Lower leg skin (tissue), 4 donors: ENCODE data around the gene ABCA13. TPM values are rescaled to one million over a fixed set of nuclear protein-coding genes. Genes with fewer than 3 reads are reported as not detected.

Source experiments
- DNase-seq, 2 donors: peaks; one replicate each; pipeline ENCODE4 v3.0.0-alpha.2; 2019; ENCODE audit warnings: low spot score in 2 of 2
- H3K4me3 ChIP-seq: fragments of 200-600 bp; sonication (generic); 2 replicates; pipeline ENCODE4 v1.5.1; 2017; ENCODE audit warnings: mild to moderate bottlenecking, low read depth; ENCODE audit not compliant: poor library complexity, severe bottlenecking
- POLR2A ChIP-seq, 2 donors: fragments of 450-650 bp; IDR thresholded peaks; one replicate each; pipeline ENCODE4 v1.6.1; 2016 to 2017; ENCODE audit warnings: antibody characterized with exemption in 2 of 2, mild to moderate bottlenecking in 1 of 2, moderate library complexity in 1 of 2
- WGBS, 2 donors: methylation state at CpG; one replicate each; pipeline ENCODE4 v1.1.5; 2018; 5-methylcytosine and 5-hydroxymethylcytosine counted together
- intact Hi-C: fragments of 100-400 bp; cut with DNase I; formaldehyde crosslinking; loops from one replicate; pipeline ENCODE4 v1.15.0; 2023; ENCODE audit warnings: low total_unique reads
- total RNA-seq, 4 donors: library from RNA; depleted of rRNA; stranded (reverse); fragments of >200 nt; gene quantifications; one replicate each; pipeline ENCODE4 v1.1.0, GENCODE V29; 2016
- TF ChIP-seq, protein P1 (sequence below), 3 donors: fragments of 450-650 bp; IDR thresholded peaks; one replicate each; pipeline ENCODE4 v1.5.1; 2016; ENCODE audit warnings: antibody characterized with exemption in 3 of 3, mild to moderate bottlenecking in 3 of 3, moderate library complexity in 2 of 3

Gene ABCA13
- total RNA-seq, 4 donors from 2014 or later, result 0.08 to 1.7 (median 0.52) TPM

DNA sequence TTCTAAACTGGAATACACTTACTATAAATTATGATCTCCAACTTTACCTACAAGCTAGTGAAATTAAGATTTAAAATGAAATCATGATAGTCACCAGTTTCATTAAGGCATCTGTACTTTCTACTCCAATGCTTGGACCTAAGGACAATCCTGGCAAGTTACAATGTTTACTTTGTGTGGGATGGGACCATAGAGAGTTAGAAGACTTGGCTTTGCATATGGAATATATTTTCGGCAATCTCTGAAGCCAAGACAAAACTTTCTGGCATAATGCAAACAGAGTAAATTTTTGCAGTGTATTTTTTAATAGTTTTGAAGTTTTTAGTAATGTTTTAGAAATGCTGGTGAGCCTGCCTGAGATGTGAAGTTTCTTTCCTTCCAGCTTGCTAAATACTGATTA is 248.9 kb downstream of the ABCA13 start:
- DNase-seq, result no peak
- H3K4me3 ChIP-seq, result no peak overlapping the region
- intact Hi-C loops, result no loop called here
- TF ChIP-seq, protein P1, sequence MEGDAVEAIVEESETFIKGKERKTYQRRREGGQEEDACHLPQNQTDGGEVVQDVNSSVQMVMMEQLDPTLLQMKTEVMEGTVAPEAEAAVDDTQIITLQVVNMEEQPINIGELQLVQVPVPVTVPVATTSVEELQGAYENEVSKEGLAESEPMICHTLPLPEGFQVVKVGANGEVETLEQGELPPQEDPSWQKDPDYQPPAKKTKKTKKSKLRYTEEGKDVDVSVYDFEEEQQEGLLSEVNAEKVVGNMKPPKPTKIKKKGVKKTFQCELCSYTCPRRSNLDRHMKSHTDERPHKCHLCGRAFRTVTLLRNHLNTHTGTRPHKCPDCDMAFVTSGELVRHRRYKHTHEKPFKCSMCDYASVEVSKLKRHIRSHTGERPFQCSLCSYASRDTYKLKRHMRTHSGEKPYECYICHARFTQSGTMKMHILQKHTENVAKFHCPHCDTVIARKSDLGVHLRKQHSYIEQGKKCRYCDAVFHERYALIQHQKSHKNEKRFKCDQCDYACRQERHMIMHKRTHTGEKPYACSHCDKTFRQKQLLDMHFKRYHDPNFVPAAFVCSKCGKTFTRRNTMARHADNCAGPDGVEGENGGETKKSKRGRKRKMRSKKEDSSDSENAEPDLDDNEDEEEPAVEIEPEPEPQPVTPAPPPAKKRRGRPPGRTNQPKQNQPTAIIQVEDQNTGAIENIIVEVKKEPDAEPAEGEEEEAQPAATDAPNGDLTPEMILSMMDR (IDR thresholded peaks at IDR 0.05), result no peak
- no peak for TF ChIP-seq POLR2A (IDR thresholded peaks at IDR 0.05)
- 54 to 59% methylated on average over 1 of the region's 1 CpG for WGBS, 2 donors

DNA sequence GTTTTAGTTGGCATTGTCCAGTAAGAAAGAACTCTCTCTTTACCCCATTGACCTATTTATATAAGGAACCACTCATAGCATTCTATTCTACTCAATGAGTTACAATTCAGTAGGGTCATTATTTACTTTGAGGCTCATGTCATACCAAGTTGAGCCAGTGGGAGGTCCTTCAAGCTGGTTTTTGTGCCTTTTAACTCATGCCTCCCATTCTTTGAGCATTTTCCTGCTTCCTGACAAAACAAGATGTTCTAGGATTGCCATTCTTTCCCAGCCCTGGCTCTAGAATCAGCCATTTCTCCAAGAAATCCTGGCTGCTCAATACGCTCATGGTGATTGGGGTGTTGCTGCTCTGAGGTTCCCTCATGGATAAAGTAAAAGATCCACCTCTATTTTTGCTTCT is 250.1 kb downstream of the ABCA13 start:
- DNase-seq, result no peak
- 95 to 100% methylated on average over 1 of the region's 1 CpG for WGBS, 2 donors
- intact Hi-C loops, result no loop called here
- no peak for TF ChIP-seq POLR2A (IDR thresholded peaks at IDR 0.05)
- TF ChIP-seq, protein P1 (IDR thresholded peaks at IDR 0.05), result no peak
- no peak overlapping the region for H3K4me3 ChIP-seq

DNA sequence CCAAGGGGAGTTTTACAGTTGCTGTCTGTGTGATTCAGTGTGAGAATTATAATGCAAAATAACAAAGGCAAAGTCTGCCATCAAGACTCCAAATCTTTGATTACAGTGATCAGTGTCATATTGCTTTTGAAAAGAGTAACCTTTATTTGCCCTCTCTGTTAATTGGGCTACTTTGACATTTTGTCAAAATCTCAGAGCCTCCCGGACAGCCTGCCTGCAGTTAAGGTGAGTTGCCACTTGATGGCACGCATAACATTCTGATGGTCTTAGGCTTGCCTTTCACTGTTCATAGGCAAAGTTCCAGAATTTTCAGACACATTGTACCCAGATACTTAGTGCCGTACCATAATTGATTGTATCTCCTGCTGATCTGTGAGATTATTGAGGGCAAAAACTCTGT is 253.5 kb downstream of the ABCA13 start:
- no peak overlapping the region for H3K4me3 ChIP-seq
- DNase-seq, result no peak
- TF ChIP-seq, protein P1 (IDR thresholded peaks at IDR 0.05), result no peak
- intact Hi-C loops, result no loop called here
- 29 to 63% methylated on average over 3 of the region's 3 CpGs for WGBS, 2 donors

DNA sequence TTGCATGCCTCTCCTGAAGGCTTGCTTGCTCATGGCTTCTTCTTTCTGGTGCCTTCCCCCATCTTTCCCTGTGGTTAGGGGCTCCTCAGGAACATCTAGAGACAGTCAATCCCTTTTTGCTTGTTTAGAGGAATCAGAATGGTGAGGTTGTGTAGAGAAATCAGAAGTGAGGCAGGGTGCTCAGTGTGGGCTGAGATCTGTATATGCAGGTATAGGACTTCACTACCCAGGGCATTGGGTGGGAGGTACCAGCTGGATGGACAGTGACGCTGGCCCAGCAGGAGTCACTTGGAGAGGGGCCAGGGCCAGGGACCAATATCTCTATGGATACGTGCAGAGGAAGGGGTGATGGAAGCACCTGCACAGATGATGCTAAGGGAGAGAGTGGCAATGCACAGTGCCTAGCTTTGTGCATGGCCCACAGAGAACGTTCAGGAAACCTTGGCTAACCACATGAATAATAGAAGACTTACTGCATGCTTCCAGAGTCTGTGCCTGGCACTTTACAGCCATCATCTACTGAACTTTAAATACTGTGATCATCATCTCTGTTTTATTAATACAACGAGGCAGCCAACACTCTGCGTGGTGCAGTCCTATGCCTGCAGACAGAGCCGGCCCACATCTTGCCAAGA is 255.2 kb downstream of the ABCA13 start:
- DNase-seq, result no peak
- WGBS, 2 donors, result 47 to 58% methylated on average over 6 of the region's 6 CpGs
- intact Hi-C loops, result no loop called here
- H3K4me3 ChIP-seq, result no peak overlapping the region
- TF ChIP-seq, protein P1 (IDR thresholded peaks at IDR 0.05), result no peak
- TF ChIP-seq POLR2A (IDR thresholded peaks at IDR 0.05), result no peak

DNA sequence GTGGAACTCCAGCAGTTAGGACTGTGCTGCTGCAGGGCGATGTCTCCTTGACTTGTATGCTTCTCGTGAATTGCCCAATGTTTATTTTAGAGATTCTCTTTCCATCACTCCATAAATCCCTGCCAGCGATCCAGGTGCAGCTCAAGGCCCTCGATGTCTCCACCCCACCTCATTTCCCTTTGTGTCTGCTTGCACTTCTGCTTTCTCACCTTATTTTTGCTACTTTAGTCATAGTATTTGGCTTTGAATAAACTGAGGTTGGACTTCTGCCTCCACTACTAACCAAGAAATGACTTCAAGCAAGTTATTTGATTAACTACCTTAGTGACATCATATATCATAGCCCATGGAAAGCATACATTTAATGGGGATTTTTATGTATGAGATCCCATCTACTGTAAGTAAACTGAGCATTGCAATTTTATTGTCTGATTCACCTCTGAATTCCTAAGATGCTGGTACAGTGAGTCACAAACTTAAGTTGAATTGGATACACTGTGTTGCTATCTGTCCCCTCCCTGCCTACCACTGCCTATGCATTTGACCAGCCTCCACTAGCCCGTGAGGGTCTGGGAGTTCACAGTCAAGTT is 255.8 kb downstream of the ABCA13 start:
- TF ChIP-seq, protein P1 (IDR thresholded peaks at IDR 0.05), result no peak
- no peak for TF ChIP-seq POLR2A (IDR thresholded peaks at IDR 0.05)
- WGBS, 2 donors, result 36 to 46% methylated on average over 5 of the region's 5 CpGs
- DNase-seq, result no peak
- intact Hi-C loops, result no loop called here
- H3K4me3 ChIP-seq, result no peak overlapping the region

DNA sequence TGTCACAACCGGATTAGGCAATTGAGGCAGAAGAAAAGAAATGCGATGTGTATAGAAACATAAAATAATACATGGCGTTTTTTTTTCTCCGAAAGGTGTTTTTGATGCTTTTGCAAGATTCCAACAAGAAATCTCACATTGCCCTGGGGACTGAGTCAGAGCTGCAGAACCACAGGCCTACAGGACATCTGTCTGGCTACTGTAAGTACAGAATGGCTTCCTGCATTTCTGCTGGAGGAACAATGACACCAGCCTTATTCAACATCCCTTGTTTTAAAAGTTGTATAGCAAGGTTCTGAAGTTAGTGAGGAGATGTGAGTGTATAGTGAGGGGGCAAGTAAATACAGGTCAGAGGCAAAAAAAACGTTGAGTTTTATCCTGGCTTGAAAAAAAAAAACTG is 256.4 kb downstream of the ABCA13 start:
- TF ChIP-seq, protein P1 (IDR thresholded peaks at IDR 0.05), result no peak
- TF ChIP-seq POLR2A (IDR thresholded peaks at IDR 0.05), result no peak
- no peak for DNase-seq
- H3K4me3 ChIP-seq, result no peak overlapping the region
- intact Hi-C loops, result no loop called here
- WGBS, 2 donors, result 75 to 76% methylated on average over 5 of the region's 5 CpGs
